ENCODE data around the gene TNNT3.

DNA sequence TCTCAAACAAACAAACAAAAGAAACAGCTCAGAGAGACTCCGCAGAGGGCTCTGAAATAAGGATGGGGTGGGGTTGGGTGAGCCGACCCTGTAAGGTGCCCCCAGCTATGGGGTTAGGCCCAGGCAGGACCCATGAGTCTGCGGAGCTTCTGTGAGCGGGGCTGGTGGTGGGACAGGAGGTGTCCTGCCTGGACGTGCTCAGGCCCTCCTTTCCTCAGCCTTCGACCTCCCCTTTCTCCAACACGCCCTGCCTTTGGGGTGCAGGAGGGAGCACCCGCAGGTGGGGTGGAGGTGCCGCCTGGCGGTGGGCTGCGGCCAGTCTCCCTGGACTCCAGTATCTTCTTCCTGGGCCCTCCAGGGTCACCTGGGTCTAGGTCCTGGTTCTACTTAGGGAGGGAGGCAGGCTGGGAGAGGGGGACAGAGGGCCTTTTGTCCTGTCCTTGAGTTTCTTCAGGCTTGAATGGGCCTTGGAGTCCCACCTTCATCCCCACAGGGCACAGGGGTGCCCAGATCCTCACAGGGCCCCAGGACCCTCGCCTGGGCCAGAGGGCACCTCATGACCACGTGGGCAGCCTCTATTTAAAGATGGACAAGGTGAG, 40.1 kb upstream of the TNNT3 start:
- no peak for TF ChIP-seq EZH2 (IDR thresholded peaks at IDR 0.05; ENCODE audit: insufficient read depth, poor library complexity, severe bottlenecking)
- no peak for TF ChIP-seq EZH2phosphoT487 (IDR thresholded peaks at IDR 0.05; ENCODE audit: insufficient read depth, low read depth)
